H54 (cell line): Measurements from ENCODE around the gene CALU.
A peak's percentile ranks its signal among the peaks of the same experiment; 100 is the strongest.

Source experiments
- DNase-seq: peaks from one replicate; pipeline ENCODE4 v3.0.0; 2011; ENCODE audit warnings: low spot score, mixed read lengths; ENCODE audit not compliant: insufficient read length
- FAIRE-seq: peaks from 3 replicates; lab custom pipeline; 2011; peaks lifted over from hg19 to GRCh38; lab: Jason Lieb, UNC
- POLR2A ChIP-seq: IDR thresholded peaks from 2 replicates; pipeline ENCODE4 v1.6.1; 2011; ENCODE audit warnings: low read depth, mild to moderate bottlenecking, low read length

Gene CALU

DNA sequence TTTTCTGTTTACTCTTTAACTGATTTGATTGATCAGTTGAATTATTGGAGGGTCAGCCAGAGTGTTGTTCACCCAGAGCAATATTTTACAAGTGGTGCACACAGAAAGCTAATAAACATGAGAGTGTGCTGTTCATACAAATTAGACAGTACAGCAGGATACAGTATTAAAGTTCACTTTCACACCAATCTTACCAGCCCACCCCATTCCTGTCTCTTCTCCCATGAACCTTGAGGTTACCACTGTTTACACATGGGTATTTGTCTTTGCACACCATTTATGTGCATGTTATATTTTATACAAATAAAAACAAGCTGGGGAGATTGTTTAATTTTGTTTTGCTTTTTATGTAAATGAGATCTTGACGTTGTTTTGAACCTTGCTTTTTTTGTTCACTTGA lies 6.5 kb downstream of the CALU start:
- DNase-seq (no peak), FAIRE-seq (no peak)
- TF ChIP-seq POLR2A, result no peak

DNA sequence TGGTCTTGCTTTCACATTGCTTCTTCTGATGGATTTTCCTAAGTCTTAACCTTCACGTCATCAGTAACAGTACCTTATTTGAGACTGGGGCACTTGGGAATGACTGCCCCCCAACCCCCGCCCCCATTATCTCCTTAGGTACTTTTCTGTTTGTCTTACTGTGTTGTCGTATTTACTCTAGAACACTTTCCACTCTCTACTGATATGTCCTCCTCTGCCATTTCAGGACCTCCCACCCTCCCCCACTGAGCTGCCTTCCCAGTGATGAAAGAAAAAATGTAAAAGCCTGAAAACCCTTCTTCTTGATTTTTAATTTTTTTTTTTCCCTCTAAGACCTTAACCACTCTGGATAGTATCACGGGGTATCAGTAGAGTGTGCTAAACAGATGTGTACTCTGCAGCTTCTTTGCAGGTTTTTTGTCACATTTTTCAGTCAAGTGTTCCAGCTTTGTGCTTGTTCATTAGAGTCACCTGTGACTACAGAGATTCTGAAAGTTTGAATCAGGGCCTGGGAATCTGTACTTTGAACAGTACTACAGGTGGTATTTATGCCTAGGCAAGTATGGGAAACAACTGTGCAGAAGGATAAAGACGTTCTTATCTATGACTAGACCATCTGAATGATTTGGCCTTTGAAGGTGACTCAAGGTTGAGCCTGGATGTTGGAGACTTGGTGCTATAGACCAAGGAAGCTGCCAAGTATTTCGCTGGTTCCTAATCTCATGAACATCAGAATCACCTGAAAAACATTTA lies 8.3 kb downstream of the CALU start:
- no peak for DNase-seq
- FAIRE-seq, result no peak
- TF ChIP-seq POLR2A, result no peak

DNA sequence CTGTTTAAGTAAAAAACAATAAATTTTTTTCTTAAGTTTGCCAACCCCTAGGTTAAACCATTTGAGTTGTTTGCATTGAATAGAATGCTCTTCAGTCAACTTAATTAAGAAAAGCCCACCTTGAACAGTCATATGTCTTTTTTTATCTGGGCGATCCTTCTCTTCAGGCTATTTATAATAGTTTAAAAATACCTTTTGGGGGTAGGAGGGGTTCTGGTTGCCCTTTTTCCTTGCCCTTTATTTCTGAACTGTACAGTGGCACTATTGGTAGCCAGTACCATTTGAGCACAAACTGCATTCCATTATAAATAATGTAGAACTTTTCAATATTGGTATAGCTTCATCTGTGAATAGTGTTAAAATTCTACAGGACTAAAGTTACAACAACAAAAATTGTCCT lies 13.1 kb downstream of the CALU start:
- DNase-seq, result no peak
- TF ChIP-seq POLR2A, result no peak
- no peak for FAIRE-seq

DNA sequence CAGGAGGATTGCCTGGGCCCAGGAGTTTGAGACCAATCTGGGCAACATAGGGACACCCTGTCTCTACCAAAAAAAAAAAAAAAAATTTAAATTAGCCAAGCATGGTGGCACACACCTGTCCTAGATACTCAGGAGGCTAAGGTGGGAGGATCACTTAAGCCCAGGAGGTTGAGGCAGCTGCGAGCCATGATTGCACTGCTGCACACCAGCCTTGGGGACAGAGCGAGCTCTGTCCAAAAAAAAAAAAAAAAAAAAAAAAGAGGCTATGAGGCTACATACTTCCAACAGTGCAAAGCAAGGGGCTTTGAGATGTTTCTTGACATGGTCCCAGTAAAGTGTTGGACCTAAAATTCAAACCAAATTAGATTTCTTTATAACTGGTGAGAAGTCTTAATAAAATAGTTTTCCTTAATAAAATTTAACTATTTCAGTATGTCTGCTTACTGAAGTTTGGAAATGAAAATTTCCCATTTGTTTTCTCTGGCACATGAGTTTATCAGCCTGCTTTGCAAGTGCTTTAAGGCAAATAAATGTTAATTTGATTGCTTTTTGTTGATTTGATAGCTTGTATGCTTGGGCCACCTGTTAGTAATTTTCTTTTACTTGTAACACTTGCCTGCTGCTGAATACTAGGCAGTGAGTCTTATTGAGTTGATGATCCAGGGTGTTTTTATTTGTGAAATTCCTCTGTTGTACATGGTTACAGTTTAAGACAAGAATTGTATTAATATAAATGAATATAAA lies 16.1 kb downstream of the CALU start:
- no peak for TF ChIP-seq POLR2A
- no peak for DNase-seq
- FAIRE-seq, result no peak

DNA sequence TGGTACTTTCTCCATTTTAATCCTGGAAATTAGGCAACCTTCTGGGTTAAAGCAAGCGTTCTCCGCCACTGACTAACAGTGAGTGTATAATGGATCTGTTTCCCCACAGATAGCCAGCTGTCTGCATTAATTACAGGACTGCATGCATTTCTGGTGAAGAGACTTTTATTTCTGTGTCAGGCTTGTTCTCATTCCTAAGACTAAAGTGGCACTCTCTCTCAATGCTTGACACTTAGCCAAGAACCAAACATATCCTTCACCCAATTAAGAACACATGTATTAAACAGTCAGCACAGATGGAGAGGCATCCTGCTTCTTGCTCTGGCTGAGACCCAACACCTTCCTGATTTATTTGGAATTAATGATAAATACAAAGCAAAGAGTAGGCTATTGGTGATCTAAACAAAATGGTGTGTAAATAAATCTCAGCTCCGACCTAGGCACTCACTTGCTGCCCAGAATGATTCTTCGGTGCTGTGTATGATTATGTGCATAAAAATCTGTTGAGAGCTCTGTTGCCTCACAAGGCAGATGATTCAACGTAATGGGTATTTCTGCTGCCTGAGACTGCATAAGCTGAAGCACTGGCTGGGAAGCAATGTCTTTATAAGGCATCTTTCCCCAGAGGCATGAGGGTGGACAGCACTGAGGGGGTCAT lies 16.8 kb downstream of the CALU start:
- FAIRE-seq (no peak), DNase-seq (peak; percentile 19)
- no peak for TF ChIP-seq POLR2A

DNA sequence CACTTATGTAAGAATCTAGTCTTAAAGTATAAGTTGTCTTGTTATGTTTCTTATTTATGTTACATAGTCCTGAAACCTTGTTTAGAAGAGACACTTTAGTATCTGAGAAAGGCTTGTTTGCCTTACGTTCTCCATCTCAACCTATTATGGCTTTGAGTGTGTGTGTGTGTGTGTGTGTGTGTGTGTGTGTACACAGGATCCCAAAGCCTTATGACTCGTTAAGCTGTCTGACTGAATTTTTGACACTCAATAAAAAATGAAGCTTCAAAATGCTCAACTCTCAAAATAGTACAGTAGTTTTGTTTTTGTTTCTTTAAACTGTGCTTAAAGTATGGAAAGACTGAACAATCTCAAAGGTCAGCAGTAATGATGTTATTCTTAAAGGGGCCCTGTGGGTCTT lies 18.0 kb downstream of the CALU start:
- TF ChIP-seq POLR2A, result no peak
- DNase-seq, result no peak
- FAIRE-seq, result no peak

DNA sequence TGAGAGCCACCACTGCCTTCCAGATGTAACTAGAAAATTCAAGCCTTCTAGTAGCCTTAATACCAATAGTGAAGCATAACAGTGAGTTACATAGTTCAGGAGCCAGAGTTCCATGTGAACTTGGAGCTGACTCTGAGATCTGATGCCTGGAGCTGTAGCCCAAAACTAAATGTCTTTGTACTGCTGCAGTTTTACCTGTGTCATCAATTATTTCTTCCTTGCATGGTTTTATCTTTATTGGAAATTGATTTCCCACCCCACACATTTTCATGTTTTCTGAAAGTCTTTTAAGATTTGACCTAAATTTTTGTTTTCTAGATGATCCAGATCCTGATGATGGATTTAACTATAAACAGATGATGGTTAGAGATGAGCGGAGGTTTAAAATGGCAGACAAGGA lies 19.4 kb downstream of the CALU start:
- no peak for DNase-seq
- no peak for TF ChIP-seq POLR2A
- no peak for FAIRE-seq

DNA sequence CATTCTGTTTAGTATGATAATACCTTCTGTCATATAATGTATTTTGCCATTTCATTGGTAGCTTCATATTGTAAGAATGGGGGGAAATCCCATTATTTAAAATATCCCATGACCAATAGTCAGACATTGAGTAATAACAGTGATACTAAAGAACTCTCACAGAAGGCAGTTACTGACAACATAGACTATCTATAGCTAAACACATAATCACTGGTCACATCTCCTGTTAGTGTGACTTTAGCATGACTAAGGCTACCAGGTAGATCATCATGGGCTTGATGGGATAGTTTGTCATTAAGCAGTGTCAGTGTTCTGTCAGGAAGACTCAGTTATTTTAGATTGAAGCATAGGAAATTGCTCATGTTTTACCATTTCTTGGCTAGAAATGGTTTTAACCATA lies 20.1 kb downstream of the CALU start:
- no peak for DNase-seq
- TF ChIP-seq POLR2A, result no peak
- no peak for FAIRE-seq

DNA sequence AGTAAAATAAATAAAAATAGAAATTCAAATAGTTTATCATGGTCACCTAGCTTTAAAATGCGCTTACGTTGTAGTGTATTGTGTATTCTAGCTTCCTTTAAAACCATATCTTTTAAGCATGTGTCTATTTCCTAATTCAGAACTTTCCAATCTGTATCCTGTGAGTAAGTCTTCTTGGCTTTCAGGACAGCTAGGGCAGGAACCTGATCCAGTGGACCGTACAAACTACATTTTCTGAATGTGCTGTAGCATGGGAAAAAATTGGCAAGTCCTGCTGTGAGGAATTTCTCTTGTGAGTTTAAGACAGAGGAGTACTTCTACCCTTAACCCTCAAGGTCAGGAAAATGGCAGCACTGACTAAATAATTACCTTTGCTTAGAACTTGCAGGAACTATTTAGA lies 24.4 kb downstream of the CALU start:
- FAIRE-seq (no peak), DNase-seq (no peak)
- TF ChIP-seq POLR2A, result no peak

DNA sequence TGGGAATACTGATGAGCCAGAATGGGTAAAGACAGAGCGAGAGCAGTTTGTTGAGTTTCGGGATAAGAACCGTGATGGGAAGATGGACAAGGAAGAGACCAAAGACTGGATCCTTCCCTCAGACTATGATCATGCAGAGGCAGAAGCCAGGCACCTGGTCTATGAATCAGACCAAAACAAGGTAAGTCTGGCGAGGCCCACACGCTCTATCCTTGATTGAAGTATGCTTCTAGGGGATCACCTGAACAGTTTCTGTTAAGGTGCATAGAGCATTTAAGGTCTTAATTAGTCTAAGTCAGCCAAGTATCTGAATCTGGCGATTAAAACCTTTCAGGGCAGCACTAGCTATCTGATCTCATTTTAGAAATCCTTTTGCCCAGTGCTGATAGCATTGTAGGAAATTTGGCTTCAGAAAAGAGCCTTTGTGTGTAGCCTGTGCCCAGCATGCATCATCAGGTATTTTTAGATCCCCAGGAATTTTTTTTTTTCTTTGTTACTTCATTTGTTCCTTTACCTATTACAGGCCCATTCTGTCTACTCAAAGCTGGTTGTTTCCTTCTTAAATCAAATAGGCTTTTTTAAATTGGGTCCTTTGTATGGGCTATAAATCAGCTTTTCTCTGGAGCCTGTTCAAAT lies 28.4 kb downstream of the CALU start:
- no peak for FAIRE-seq
- TF ChIP-seq POLR2A, result no peak
- DNase-seq, result no peak

DNA sequence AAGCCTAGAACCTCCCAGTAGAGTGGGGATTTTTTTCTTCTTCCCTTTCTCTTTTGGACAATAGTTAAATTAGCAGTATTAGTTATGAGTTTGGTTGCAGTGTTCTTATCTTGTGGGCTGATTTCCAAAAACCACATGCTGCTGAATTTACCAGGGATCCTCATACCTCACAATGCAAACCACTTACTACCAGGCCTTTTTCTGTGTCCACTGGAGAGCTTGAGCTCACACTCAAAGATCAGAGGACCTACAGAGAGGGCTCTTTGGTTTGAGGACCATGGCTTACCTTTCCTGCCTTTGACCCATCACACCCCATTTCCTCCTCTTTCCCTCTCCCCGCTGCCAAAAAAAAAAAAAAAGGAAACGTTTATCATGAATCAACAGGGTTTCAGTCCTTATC lies 31.1 kb downstream of the CALU start:
- no peak for TF ChIP-seq POLR2A
- no peak for FAIRE-seq
- DNase-seq, result no peak

DNA sequence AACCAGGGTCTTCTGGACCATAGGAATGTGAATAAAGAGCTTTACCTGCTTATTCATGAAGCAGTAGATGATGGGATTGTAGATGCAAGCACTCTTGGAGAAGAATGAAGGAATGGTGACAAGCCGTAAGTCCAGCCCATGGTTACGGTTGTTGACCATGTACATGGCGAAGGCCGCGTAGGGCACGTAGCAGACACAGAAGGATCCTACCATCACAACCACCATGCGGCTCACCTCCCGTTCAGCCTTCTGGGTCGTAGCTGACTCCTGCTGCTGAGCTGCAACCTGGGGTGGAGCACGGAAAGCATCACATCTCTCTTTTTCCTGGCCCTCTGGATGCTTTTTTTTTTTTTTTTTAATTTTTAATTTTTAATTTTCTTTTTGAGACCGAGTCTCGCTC lies 34.4 kb downstream of the CALU start:
- FAIRE-seq, result no peak
- TF ChIP-seq POLR2A, result no peak

DNA sequence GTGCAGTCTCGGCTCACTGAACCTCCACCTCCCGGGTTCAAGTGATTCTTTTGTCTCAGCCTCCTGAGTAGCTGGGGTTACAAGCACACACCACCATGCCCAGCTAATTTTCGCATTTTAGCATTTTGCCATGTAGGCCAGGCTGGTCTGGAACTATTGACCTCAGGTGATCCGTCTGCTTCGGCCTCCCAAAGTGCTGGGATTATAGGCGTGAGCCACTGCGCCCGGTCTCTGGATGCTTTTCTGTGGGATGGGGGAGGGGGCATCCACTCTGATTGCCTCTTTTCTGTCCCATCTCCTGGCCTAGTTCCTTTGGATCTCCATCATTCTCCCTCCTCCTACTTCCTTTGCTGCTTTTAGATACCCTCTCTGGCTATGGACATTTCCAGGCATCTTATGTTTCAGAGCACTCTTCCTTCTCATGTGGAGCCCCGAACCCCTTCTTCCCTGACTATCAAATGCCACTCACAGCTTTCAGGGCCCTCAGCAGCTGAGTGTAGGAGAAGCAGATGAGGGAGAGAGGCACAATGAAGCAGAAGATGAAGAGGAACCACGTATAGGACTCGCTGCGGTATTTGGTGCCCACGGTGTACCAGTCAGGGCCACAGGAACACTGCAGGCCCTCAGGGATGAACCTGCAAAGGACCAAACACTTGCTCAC lies 35.0 kb downstream of the CALU start:
- TF ChIP-seq POLR2A, result no peak
- no peak for FAIRE-seq
- DNase-seq, result no peak

More for the DNA sequence above, 34.4 kb downstream of the CALU start:
- DNase-seq, result no peak
